Measurements from ENCODE around the gene F2RL2.

DNA sequence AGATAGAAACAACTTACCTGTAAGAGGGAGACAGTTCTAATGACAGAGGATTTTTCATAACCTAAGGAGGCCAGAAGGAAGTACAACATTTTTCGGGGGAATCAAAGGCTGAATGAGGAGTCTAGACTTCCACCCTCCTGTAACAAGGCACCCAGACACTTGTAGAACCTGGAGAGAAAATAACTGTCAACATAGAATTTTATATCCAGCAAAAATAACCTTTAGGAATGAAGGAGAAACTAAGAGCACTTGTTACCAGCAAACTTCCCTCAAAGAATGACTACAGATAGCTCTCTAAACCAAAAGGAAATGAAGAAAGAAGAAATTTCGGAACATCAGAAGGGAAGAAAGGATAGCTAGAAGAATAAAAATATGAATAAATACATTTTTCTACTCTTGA is 25.9 kb upstream of the F2RL2 start:
- TF ChIP-seq, protein P1, sequence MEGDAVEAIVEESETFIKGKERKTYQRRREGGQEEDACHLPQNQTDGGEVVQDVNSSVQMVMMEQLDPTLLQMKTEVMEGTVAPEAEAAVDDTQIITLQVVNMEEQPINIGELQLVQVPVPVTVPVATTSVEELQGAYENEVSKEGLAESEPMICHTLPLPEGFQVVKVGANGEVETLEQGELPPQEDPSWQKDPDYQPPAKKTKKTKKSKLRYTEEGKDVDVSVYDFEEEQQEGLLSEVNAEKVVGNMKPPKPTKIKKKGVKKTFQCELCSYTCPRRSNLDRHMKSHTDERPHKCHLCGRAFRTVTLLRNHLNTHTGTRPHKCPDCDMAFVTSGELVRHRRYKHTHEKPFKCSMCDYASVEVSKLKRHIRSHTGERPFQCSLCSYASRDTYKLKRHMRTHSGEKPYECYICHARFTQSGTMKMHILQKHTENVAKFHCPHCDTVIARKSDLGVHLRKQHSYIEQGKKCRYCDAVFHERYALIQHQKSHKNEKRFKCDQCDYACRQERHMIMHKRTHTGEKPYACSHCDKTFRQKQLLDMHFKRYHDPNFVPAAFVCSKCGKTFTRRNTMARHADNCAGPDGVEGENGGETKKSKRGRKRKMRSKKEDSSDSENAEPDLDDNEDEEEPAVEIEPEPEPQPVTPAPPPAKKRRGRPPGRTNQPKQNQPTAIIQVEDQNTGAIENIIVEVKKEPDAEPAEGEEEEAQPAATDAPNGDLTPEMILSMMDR (IDR thresholded peaks at IDR 0.05) = no peak
- TF ChIP-seq EZH2 (IDR thresholded peaks at IDR 0.05; ENCODE audit: borderline replicate concordance, insufficient read depth, low read depth, low read length, poor library complexity, severe bottlenecking) = no peak

Data from B cell (primary cell).